MM.1S (cell line): ENCODE measurements around the gene TTC1.

Source experiments
- EZH2 ChIP-seq: fragments of 300-600 bp; sonication (generic); optimal IDR thresholded peaks from 2 replicates; pipeline ENCODE3; 2017; ENCODE audit warnings: low read depth, mild to moderate bottlenecking, antibody characterized with exemption, low read length, mixed read lengths
- EZH2phosphoT487 ChIP-seq: fragments of 300-600 bp; sonication (generic); IDR thresholded peaks from 2 replicates; pipeline ENCODE4 v1.6.1; 2018; ENCODE audit warnings: antibody characterized with exemption, low read length
- TF ChIP-seq, protein P1 (sequence below): fragments of 300-600 bp; sonication (generic); IDR thresholded peaks from 2 replicates; pipeline ENCODE4 v1.5.1; 2016; ENCODE audit warnings: antibody characterized with exemption, low read length, mixed read lengths

DNA sequence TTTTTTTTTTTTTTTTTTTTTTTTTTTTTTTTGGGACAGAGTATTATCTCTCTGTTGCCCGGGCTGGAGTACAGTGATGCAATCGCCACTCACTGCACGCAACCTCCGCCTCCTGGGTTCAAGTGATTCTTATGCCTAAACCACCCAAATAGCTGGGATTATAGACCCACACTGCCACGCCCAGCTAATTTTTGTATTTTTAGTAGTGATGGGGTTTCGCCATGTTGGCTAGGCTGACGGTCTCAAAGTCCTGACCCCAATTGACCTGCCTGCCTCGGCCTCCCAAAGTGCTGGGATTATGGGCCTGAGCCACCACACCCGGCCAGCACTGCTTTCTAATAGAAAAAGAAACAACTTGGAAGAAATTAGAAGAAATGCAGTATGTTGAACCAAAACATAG is 39.2 kb downstream of the TTC1 start:
- TF ChIP-seq, protein P1, sequence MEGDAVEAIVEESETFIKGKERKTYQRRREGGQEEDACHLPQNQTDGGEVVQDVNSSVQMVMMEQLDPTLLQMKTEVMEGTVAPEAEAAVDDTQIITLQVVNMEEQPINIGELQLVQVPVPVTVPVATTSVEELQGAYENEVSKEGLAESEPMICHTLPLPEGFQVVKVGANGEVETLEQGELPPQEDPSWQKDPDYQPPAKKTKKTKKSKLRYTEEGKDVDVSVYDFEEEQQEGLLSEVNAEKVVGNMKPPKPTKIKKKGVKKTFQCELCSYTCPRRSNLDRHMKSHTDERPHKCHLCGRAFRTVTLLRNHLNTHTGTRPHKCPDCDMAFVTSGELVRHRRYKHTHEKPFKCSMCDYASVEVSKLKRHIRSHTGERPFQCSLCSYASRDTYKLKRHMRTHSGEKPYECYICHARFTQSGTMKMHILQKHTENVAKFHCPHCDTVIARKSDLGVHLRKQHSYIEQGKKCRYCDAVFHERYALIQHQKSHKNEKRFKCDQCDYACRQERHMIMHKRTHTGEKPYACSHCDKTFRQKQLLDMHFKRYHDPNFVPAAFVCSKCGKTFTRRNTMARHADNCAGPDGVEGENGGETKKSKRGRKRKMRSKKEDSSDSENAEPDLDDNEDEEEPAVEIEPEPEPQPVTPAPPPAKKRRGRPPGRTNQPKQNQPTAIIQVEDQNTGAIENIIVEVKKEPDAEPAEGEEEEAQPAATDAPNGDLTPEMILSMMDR, result no peak
- TF ChIP-seq EZH2 (no peak), EZH2phosphoT487 (no peak)
